HG03354 (cell line): ENCODE measurements around the gene ZNF121.
A peak's percentile ranks its signal among the peaks of the same experiment; 100 is the strongest.
"Not testable (repeated sequence)": the region's sequence is repeated elsewhere in the genome, so short reads cannot be mapped to it uniquely, and the experiment has no call there.

Experiments
- ATAC-seq: cut with Tn5 transposase; IDR thresholded peaks from one replicate; pipeline ENCODE4 v1.9.1; 2021; ENCODE audit warnings: mild to moderate bottlenecking; ENCODE audit not compliant: unreplicated experiment, poor library complexity, severe bottlenecking

The ZNF121 gene

DNA sequence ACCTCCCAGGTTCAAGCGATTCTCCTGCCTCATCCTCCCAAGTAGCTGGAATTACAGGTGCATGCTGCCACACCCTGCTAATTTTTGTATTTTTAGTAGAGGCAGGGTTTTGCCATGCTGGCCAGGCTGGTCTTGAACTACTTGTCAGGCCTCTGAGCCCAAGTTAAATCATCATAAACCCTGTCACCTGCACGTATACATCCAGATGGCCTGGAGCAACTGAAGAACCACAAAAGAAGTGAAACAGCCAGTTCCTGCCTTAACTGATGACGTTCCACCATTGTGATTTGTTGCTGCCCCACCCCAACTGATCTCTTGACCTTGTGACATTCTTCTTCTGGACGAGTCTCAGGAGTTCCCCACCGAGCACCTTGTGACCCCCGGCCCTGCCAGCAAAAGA is 45.1 kb downstream of the ZNF121 start:
- ATAC-seq: not testable (repeated sequence)

- peak; percentile 83 for ATAC-seq
Measured at GRCh38 chr19:9538183-9539058, 45.9 kb downstream of the ZNF121 start, which contains the start of gene ZNF426. Gene ZNF426 (minus strand): TSS chr19:9538645. CDS start chr19:9536232, 2,413 bp downstream.

DNA sequence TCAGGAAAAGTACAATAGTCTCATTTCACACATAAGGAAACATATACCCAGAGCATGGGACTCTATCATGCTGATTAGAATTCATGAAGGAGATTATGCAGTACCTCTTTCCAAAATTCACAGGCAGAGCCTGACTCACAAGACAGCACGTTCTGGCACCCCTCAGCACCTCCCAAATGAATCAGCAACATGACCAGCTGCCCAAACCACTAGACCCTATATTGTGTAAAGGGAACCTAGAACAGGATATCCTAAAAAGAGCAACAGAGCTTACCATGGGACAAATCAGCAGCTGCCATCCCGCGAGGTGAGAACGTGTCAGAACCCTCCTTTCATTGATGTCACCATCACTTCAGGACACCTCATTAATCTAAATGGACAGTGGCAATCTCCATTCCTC is 48.4 kb downstream of the ZNF121 start:
- ATAC-seq: no peak

DNA sequence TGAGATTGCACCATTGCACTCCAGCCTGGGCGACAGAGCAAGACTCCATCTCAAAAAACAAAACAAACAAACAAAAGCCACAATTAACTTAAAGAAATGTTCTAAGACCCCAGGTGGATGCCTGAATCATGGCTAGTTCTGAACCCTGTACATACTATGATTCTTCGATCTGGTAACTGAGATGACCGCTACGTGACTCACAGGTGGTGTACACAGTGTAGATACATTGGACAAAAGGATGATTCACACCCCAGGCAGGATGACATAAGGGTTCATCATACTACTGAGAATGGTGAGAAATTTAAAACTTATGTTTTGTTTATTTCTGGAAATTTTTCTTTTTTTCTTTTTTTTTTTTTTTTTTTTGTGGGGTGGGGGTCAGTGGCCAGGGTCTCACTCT is 52.4 kb downstream of the ZNF121 start:
- no peak for ATAC-seq

DNA sequence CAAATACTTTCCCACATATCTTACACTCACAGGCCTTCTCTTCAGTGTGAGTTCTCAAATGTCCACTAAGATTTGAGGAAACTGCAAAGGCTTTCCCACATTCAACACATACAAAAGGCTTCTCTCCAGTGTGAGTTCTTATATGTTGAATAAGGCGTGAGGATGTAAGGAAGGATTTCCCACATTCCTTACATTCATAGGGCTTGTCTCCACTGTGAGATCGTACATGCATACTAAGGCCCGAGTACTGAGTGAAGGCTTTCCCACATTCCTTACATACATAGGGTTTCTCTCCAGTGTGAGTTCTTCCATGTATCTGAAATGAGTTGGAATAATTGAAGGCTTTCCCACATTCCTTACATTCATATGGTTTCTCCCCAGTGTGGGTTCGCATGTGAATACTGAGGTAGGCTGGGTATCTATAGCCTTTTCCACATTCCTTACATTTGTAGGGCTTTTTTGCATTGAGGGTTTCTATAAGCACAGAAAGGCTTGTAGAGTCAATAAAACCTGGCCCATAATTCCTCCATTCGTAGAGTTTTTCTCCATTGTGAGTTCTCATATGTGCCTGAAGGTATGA is 55.5 kb downstream of the ZNF121 start:
- no peak for ATAC-seq

GRCh38 chr19:9523885-9524474 is 60.3 kb downstream of the ZNF121 start:
- ATAC-seq: no peak
